OCI-LY7 (cell line): ENCODE results near the gene SLC35F4.

ENCODE experiments used
- CTCF ChIP-seq: fragments of 200-600 bp; sonication (generic); conservative IDR thresholded peaks from 2 replicates; pipeline ENCODE4 v1.5.1; 2014; ENCODE audit warnings: mild to moderate bottlenecking, antibody characterized with exemption, low read length, moderate library complexity, mixed read lengths
- EZH2phosphoT487 ChIP-seq: fragments of 200-600 bp; sonication (generic); IDR thresholded peaks from 2 replicates; pipeline ENCODE4 v1.6.1; 2018; ENCODE audit warnings: low read depth, borderline replicate concordance, mild to moderate bottlenecking, mixed run types, antibody characterized with exemption, low read length, moderate library complexity, mixed read lengths

- no peak for TF ChIP-seq CTCF
- TF ChIP-seq EZH2phosphoT487 = no peak
Observed at GRCh38 chr14:57560681-57561080, 305.2 kb downstream of the SLC35F4 start.
